ENCODE measurements around the gene GABRR3.

The GABRR3 gene

DNA sequence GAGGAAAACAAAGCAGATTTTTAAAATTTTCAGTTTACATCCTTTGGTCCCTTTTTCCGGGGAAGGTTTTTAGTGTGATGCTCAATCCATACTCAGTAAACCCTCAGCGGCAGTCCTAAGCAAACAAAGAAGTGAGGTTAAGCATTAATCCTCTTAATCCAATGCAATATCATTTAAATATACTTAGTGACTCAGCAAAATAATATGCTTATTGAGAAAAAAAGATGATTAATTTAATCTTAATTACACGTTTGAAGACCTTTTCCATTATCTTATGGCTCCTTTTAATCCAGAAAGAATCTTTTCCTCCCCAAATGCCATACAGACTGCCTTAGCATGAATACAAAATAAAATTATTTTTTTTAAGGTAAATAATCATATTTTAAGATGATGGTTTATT is at the start of gene GABRR3:
Gene GABRR3, minus strand, starts transcription at position 108 of the 400 bp plus-strand sequence. CDS start 328 bp downstream, outside the sequence.
- DNase-seq (ENCODE audit: low read depth in 2 of 2) = no peak

DNA sequence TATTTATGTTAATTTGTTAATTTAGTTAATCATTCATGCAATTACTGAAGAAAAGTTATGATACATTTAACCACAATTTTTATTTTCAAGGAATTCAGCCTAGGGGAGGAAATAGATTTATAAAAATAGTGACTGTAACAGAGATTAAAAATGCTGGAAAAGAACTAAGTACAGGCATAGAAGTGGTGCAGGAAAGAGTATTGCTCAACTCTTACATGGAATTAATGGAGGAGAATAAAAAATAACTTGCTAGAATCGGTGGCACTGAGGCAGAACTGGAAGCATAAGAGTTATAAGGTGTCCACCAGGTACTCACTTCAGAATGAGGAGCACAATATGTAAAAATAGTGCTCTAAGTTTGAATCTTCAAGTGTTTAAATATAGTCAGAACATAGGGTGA is 38.4 kb upstream of the GABRR3 start:
- DNase-seq (ENCODE audit: low read depth in 2 of 2) = no peak

DNA sequence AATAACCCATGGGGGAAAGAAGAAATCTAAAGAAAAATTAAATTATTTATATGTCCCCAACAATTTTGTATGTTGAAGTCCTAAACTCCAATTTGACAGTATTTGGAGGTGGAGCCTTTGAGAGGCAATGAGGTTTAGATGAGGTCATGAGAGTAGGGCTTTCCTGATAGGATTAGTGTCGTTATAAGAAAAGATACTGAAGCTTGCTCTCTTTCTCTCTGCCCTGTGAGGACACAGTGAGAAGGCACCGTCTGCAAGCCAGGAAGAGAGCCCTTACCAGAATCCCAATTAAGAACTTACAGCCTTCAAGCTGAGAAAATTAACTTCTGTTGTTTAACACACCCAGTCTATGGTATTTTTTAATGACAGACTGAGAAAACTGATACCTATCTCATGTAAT is 35.7 kb upstream of the GABRR3 start:
- DNase-seq (ENCODE audit: low read depth in 2 of 2) = no peak

DNA sequence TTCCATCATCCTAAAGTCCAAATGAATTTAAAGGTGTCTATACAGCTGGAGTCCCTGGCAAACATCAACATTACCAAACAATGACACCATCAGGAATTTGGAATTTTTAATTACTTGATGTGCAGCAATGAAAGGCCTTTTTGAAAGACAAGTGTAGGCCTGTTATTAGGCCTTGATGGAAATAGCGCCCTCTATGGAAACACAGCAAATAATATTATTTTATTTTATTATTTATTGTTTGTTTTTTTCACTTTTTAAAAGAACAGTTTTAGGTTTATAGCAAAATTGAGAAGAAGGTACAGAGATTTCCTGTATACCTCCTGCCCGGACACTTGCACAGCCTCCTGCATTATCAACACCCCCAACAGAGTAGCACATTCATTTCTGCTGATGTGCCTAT is 33.7 kb upstream of the GABRR3 start:
- no peak for DNase-seq (ENCODE audit: low read depth in 2 of 2)

DNA sequence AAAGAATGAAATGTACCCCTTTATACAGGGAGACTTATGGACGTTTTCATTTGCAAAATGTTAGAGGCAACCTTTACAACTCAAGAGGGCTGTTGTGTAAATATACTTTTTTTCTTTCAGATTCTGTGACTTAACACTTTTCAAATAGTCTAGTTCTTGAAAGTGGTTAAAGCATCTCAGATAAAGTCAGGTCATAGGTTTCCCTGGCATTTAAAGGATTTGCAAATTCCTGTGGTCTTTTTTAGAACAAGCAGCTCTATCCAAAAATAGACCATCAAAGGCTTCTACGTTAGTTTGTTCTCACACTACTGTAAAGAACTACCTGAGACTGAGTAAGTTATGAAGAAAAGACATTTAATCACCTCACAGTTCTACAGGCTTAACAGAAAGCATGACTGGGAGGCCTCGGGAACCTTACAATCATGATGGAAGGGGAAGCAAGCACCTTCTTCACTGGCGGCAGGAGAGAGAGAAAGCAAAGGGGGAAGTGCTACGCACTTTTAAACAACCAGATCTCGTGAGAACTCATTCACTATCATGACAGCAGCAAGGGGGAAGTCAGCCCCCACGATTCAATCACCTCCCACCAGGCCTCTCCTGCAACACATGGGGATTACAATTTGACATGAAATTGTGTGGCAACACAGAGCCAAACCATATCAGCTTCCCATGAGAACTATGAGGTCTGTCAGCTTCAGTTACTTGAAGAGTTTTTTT is 23.3 kb upstream of the GABRR3 start:
- DNase-seq (ENCODE audit: low read depth in 2 of 2) = no peak

DNA sequence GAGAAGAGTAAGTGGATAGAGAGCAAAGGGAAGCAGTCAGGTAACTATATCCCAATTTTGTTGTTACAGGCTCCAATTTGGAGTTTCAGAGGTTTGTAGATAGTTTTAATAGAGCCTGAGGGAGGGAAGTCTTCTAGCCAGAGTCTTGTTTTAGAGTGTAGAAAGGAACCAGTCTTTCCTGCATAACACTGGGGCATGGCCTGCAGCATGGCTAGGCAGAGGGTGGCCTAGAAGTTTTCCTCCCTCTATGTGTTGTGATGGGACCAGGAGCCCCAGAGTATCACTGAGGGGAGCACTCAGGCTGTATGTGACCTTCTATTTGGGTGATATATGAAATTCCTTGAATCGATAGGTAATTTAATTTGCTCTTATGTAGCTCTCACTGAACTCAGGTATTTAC is 22.5 kb upstream of the GABRR3 start:
- DNase-seq (ENCODE audit: low read depth in 2 of 2) = no peak

DNA sequence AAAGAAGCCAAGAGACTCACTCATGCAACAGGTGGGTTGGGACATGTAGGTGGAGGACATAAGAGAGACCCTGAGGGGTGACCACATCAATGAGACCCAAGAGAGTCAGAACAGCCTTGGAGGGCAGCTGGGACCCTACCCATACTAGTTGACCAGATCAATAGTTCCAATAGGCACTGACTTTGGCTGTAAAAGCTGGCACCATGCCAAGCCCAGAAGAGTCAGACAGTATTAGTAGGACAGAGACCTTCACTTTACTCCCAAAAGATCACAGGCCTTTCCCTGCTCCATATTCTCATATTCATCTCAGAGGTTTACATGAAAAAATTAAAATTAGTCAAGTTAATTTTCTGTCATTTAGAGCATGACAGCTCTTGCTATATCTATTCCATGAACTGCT is 20.9 kb upstream of the GABRR3 start:
- no peak for DNase-seq (ENCODE audit: low read depth in 2 of 2)

DNA sequence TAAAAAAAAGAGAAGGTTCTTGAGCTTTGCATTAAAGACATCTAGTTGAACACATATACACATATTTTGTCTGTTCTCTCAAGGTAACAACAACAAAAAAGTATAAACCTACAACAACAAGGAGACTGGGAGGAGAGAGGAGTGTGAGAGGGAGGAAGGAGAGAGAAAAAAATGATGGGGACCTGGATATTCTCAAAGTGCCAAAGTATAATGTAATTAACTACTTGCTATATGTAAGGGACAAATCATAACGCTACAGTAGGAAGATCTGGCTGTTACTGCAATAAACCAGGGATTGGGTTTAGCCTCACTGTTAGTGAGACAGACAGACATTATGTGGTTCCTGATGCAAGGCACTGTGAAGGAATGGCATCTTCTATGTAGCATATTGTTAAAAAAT is 14.2 kb upstream of the GABRR3 start:
- no peak for DNase-seq (ENCODE audit: low read depth in 2 of 2)

DNA sequence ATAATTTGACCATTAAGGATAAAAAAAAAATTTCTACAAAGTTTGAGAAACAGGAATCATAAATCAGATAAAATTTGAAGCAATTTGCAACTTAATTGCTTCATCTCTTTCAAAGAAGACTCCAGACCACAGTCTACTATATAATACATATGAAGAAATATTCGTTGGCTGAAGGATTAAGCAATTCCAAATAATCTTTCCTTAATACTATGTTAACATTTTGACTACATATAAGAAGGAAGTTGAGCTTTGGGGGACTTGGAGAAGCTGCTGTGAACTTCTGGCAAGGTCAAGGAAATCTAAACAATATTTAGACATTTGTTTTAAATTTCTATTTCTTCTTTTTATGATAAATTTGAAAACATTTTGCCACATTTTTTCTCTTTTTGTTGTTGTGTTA is 13.5 kb upstream of the GABRR3 start:
- no peak for DNase-seq (ENCODE audit: low read depth in 2 of 2)

DNA sequence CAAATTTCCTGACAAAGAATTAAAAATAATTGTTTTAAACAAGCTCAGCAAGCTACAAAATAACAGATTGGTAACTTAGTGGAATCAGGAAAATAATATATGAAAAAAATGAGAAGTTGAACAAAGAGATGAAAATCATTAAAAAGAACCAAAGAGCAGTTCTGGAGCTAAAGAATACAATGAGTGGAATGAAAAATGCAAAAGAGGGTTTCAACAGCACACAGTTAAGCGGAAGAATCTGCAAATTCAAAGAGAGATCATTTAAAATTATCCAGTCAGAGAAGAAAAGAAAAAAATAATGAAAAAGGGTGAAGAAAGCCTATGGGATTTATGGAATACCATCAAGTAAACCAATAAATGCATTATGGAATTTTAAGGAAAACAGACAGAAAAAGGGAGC is 6.2 kb upstream of the GABRR3 start:
- no peak for DNase-seq (ENCODE audit: low read depth in 2 of 2)

DNA sequence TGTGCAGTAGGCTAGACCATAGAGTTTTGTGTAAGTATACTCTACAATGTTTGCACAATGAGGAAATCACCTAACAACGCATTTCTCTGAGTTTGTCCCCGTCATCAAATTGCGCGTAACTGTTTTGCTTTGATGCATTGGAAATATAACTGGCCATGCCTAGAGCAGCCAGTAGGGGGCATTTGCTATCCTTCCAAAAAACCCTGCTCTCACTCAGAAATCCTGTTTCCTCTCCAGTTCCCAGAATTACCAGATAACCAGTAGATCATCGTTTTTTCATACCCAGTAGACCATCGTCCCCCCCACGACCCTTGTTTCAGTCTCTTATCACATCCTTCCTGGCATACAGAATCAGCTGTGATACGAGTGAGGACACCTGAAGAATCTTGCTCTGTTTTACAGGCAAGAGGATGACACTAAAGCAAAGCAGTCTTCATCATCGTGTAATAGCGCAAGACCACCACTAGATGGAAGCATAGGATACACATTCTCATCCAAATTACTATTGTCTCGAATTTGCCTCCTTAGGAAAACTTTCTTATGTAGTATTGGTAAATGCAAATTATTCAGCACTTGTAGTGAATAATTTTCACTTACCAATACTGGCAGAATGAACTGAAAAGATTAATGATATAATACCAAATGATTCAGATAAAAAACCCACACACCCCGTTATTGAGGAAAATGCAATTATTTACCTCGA is 4.4 kb upstream of the GABRR3 start:
- DNase-seq (ENCODE audit: low read depth in 2 of 2) = peak; percentile 16 to 27

DNA sequence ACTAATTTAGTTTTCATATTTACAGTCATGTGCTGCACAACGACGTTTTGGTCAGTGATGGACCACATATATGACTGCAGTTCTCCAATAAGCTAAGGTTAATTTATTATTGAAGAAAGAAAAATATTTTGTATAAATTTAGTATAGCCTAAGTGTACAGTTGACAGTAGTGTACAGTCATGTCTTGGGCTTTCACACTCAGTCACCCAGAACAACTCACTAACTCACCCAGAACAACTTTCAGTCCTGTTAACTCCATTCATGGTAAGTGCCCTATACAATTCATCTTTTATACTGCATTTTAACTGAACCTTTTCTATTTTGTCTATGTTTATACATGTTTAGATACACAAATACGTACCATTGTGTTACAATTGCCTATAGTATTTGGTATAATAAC is 3.8 kb upstream of the GABRR3 start:
- no peak for DNase-seq (ENCODE audit: low read depth in 2 of 2)

DNA sequence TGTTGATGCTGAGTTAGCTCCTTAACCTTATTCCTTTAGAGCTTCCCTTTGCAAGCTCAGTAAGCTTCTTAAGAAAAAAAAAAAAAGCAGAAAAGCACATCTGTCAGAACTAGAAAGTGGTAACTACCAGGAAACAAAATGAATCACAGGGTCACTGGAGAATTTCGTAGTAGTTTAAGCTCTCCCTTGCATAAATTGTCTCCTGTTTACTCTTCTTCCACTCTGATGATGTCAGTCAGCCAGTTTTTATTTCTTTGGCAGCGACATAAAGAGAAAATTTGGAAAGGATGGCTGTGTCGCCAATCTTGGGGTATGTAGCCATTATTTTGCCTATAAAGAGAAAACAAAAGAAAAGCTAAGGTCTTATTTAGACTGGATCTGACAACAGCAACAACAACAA is 3.2 kb upstream of the GABRR3 start:
- DNase-seq (ENCODE audit: low read depth in 2 of 2) = no peak

DNA sequence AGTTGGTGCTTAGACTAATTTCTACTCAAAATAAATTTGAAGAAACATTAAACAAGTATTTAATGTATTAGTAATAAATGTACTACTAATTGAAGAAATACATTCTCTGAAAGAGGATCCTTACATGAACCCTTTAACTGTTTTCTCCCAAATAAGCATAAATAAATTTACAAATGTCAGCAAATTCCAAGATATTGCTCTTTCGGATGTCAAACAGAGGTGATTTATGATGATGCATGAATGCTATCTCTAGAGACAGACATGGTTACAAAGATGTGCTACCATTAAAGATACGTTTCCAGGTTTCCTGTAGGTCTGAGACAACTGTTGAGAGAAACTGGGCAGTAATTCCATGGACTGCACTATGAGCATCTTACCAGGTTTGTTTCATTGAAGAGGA is 629 bp downstream of the GABRR3 start:
- no peak for DNase-seq (ENCODE audit: low read depth in 2 of 2)

DNA sequence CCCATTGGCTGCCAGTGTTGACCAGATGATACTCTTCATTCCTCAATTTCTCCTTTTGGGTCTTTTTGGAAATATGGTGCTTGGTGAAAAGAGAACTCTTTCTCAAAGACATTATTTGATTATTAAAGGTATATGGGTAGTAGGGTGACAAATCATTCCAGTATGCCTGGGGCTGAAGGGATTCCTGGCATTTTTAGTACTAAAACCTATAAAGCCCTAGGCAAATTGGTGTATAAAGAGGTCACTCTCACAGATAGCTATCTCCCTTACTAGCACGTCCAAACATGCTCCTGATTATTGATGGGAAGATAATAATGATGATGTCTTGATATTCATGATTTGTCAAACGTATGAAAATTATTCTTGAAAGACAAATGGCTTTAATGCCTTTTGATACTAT is 1.1 kb downstream of the GABRR3 start:
- DNase-seq (ENCODE audit: low read depth in 2 of 2) = no peak

DNA sequence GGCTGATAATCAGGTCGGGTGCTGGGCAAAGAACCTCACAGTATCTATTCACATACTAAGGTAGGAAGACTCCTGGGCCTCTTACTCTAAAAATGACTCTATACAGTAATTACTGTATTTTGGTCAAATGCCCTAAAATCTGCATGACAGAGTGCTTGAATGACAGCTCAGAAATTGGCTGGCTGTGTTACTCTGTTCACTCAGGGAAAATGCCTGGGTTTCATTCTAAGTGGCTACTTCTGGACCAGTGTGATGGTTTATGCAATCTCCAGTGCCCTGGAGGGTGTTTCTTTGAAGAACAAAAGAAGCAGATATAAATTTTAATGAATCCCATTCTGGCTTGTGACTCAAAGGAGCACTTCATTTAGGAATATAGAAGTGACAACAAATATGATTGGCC is 2.2 kb downstream of the GABRR3 start:
- DNase-seq (ENCODE audit: low read depth in 2 of 2) = no peak

DNA sequence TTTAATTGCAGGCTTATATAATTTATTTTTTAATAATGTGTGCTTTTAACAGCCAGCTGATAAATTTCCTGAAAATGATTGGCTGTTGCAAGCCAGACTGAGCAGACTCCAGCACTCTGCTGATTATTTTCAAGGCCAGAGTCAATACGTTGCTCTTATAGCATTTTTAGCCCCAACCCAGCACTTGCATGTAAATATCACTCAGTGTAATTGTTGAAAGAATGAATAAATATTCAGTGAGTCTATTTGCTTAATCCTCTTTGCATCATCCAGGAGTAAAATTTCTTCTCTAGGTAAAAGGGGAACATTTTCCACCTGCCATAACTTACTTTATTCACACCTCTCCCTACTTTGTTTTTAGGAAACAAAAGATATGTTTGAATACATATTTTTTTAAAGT is 2.9 kb downstream of the GABRR3 start:
- no peak for DNase-seq (ENCODE audit: low read depth in 2 of 2)

DNA sequence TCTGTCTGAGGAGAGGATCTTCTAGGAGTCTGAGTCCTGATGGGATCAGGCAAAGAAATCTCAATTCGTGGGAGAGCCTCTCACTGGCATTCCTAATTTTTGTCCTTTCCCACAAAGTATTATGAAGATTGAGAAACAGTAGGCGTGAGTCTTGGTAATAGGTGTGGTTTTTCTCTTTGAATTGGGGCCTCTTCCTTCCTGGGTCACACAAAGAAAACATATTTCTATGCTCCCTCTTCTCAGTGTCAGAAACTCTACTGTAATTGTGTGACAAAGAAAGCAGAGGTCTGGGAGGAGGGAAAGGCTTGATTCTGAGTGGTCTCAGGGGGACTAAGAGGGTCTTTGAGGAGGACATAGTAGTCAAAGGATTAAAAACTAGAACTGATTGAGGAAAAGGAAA is 6.0 kb downstream of the GABRR3 start:
- no peak for DNase-seq (ENCODE audit: low read depth in 2 of 2)

DNA sequence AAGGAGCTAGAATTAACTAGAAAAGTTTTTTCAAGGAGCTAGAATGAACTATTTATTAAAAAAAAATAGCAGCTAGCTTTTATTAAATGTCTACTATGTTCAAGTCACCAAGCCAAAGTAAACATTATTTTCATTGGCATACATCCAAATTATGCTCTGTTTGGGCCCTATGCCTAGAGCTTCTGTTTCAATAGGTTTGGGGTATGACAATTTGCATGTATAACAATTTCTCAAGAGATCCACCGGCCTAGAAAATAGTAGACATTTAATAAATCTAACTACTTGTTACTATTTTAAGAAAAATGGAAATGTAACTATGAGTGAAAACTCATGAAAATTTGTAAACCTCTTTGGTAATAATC is 8.0 kb downstream of the GABRR3 start:
- DNase-seq (ENCODE audit: low read depth in 2 of 2) = no peak

DNA sequence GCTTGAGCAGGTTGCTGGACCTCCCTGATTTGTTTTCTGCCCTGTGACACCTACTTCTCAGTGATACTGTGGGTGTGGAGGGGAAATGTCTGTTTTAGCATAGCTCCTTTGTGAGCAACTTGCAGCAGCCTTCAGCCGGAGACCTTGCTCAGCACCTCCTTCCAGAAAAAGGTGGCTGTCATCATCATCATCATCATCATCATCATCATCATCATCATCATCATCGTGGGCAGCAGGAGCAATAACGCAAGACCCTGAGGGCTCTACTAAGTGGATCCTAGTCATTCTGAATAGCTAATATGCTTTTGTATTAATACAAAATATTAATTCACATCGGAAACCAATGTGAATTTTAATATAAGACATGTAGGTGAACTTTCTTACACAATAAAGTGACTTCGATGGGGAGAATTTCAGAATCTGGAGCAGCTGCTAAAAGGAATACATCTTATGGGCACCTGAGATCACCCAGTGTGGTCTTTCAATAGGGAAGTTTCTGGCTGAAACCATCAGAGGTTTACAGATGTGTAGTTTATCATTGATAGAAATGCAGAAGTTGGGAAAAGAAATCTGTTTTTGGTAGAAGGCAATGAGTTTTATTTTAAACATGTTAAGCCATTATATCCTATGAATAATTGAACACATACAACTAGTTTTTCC is 8.6 kb downstream of the GABRR3 start:
- no peak for DNase-seq (ENCODE audit: low read depth in 2 of 2)

DNA sequence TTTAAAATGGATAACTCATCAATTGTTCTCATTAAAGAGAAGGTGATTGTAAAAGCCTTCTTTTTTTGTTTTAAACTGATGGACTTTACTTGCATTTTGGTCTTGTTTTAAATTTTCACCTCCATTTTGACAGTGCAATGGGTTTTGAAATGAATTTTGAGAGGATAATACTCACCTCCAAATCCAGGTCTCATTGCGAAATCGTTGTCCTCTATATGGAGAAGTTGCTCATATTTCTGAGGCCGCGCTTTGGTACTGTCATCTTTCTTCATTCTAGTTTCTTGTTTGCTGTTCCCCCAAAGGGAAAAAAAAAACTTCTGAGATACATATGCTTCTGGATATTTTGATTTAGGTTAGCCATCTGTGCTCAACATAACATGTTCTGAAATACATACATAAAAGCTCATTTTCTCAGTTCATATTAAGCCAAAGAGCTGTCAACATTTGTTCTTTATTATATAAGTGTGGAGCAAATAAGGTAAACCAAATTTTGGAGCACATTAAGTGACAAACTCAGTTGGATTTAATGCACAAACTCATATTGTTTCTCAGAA is 9.6 kb downstream of the GABRR3 start:
- DNase-seq (ENCODE audit: low read depth in 2 of 2) = no peak

DNA sequence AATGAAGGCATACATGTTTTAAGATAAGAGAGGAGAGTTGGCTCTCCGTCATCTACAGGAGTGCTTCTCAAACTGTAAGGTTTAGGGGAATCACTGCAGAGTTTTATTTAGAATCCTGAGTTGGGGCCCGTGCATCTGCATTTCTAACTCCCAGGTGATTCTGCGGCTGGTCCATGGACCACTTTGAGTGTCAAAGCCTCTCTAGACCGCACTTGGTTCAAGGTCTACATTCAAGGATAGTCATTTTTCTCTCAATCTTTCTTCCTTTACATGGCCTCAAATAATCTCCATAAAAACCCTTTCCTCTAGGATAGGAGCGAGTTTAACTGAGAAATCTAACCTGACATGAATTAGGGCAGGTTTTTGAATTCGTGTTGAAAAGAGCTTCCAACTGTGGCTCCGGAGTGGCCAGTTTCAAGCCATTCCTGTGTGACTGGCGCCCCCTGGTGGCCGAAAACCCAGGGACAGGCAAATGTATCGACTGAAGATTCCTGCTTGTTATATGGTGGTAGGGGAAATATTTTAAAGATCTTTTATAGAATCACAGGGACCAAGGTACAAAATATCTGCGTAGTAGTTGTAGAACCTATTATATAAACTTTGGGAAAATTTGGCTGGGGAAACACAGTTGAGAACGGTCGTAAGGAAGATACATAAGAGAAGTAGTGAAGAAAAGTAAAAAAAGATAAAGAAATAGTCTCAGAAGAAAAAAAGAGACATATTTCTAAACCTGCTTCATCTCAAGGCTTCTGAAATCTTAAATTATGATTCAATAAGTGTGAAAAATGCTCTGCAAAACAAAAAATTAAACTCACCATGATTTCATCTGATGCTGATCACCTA is 11.9 kb downstream of the GABRR3 start:
- peak; percentile 81 to 85 for DNase-seq (ENCODE audit: low read depth in 2 of 2)

Data from activated CD8-positive, alpha-beta memory T cell treated with anti-CD3 and anti-CD28 coated beads for 4 hours (primary cell).